Measurements from ENCODE around the gene KIN.

GRCh38 chr10:7804741-7805140, 16.9 kb upstream of the KIN start:
- TF ChIP-seq CTCF (IDR thresholded peaks at IDR 0.05) (no peak), POLR2A (IDR thresholded peaks at IDR 0.05) (no peak)

Data from adrenal gland (tissue), 5 donors.